ENCODE results near the gene TMEM40. TPM values are rescaled to one million over a fixed set of nuclear protein-coding genes. Genes with fewer than 3 reads are reported as not detected.

TMEM40 gene
- total and polyA plus RNA-seq, 2 donors (not counting 1 experiment from before 2014, with no cell fraction given) = 0.33 TPM; not detected in 1

DNA sequence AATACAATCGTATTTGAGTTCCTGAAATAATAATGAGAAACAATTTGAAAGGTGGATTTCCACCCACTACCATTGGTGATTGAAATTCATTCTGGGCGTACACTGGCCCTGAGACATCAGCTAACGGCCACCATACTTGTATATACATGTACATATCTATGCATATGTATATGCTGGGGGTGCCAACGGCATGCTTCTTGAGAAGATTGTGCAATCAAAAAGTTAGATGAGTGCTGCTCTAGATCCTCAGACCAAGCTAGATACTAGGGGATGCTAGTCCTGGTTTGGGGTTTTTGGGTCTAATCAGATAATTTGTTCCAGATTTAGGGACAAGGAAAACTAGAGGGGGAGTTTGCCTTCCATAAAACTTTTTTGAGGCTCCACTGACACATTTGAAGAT lies 2.9 kb downstream of the TMEM40 start:
- CTCF ChIA-PET = no interaction called here
- H3K36me3 ChIP-seq (replicated peaks in 1 of 2; ENCODE audit: control extremely low read depth in 1 of 2, control insufficient read depth in 1 of 2, extremely low read depth in 1 of 2, insufficient read depth in 2 of 2, low read length in 1 of 2) = no peaks in the 10 kb centered on the region
- POLR2A ChIA-PET = no interaction called here
- H3K9ac ChIP-seq (ENCODE audit: low read length) = no peak overlapping the region
- H3K79me2 ChIP-seq (ENCODE audit: control insufficient read depth, insufficient read depth, low read length) = no peaks in the 10 kb centered on the region
- peaks cover 4 to 7% of the 10 kb centered on the region in 2 donors for H3K4me1 ChIP-seq (ENCODE audit: control insufficient read depth in 2 of 2, insufficient read depth in 2 of 2, low read length in 2 of 2)
- H3K27me3 ChIP-seq (replicated peaks in 1 of 4; ENCODE audit: control extremely low read depth in 1 of 4, control insufficient read depth in 3 of 4, insufficient read depth in 4 of 4, low read length in 3 of 4) = peaks cover 0 to 2% (median 0%) of the 10 kb centered on the region in 4 experiments
- no peak overlapping the region for H3K4me2 ChIP-seq (replicated peaks; ENCODE audit: low read depth, low read length, poor library complexity, severe bottlenecking)
- Mint-ChIP-seq H3K4me3 (no peak overlapping the region), H3K27me3 (peaks cover 10% of the 10 kb centered on the region), H3K4me1 (peaks cover 20% of the 10 kb centered on the region), H3K27ac (no peak overlapping the region), H3K9me3 (ENCODE audit: insufficient read depth) (no peaks in the 10 kb centered on the region)
- H3K4me3 ChIP-seq (ENCODE audit: control extremely low read depth in 1 of 5, extremely low read depth in 1 of 5, insufficient read depth in 1 of 5, low read depth in 2 of 5, low read length in 4 of 5) = no peak overlapping the region
- DNase-seq (no peak), ATAC-seq (ENCODE audit: low read depth) (no peak)
- H2AFZ ChIP-seq (ENCODE audit: insufficient read depth, low read depth, low read length, poor library complexity, severe bottlenecking) = no peak overlapping the region
- intact Hi-C loops (cut with micrococcal nuclease) = no loop called here
- no peaks in the 10 kb centered on the region for H3K9me3 ChIP-seq (ENCODE audit: control extremely low read depth in 1 of 3, control insufficient read depth in 2 of 3, insufficient read depth in 1 of 3, low read length in 2 of 3)
- no CpG with 5 or more reads among the region's 4 CpGs for WGBS (ENCODE audit: insufficient coverage)
- no peak overlapping the region for H3K27ac ChIP-seq (ENCODE audit: low read length in 2 of 2)
- H4K20me1 ChIP-seq (ENCODE audit: control insufficient read depth, insufficient read depth, low read length, poor library complexity, severe bottlenecking) = no peaks in the 10 kb centered on the region
- no peak for TF ChIP-seq EZH2 (IDR thresholded peaks at IDR 0.05; ENCODE audit: borderline replicate concordance, insufficient read depth, low read depth, low read length, poor library complexity, severe bottlenecking)
- TF ChIP-seq, protein P1, sequence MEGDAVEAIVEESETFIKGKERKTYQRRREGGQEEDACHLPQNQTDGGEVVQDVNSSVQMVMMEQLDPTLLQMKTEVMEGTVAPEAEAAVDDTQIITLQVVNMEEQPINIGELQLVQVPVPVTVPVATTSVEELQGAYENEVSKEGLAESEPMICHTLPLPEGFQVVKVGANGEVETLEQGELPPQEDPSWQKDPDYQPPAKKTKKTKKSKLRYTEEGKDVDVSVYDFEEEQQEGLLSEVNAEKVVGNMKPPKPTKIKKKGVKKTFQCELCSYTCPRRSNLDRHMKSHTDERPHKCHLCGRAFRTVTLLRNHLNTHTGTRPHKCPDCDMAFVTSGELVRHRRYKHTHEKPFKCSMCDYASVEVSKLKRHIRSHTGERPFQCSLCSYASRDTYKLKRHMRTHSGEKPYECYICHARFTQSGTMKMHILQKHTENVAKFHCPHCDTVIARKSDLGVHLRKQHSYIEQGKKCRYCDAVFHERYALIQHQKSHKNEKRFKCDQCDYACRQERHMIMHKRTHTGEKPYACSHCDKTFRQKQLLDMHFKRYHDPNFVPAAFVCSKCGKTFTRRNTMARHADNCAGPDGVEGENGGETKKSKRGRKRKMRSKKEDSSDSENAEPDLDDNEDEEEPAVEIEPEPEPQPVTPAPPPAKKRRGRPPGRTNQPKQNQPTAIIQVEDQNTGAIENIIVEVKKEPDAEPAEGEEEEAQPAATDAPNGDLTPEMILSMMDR (IDR thresholded peaks at IDR 0.05) = no peak

DNA sequence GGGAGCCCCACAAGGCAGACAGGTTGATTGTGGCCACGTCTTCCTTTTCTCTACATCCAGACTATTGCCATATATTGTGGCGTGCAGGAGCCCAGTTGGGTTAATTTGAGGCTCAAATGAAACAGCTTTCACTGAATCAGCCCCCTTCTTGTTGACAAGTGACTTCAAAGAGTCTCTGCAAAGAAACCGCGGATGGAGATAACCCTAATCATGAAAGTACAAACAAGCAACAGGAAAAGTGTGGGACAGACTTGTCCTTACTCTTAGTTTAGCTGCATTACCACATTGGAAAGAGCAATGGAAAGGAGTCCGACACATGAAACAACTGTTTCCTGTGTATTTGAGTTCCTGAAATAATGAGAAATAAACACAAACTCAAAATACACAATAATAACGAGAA lies 3.3 kb downstream of the TMEM40 start:
- H3K9ac ChIP-seq (ENCODE audit: low read length) = no peak overlapping the region
- Mint-ChIP-seq H3K27ac (no peak overlapping the region), H3K27me3 (peaks cover 10% of the 10 kb centered on the region), H3K4me1 (peaks cover 23% of the 10 kb centered on the region), H3K4me3 (no peak overlapping the region), H3K9me3 (ENCODE audit: insufficient read depth) (no peaks in the 10 kb centered on the region)
- no peaks in the 10 kb centered on the region for H3K36me3 ChIP-seq (replicated peaks in 1 of 2; ENCODE audit: control extremely low read depth in 1 of 2, control insufficient read depth in 1 of 2, extremely low read depth in 1 of 2, insufficient read depth in 2 of 2, low read length in 1 of 2)
- no peak overlapping the region for H3K4me2 ChIP-seq (replicated peaks; ENCODE audit: low read depth, low read length, poor library complexity, severe bottlenecking)
- ATAC-seq (ENCODE audit: low read depth) (no peak), DNase-seq (no peak)
- 92% methylated on average over 2 of the region's 6 CpGs for WGBS (ENCODE audit: insufficient coverage)
- no peaks in the 10 kb centered on the region for H3K9me3 ChIP-seq (ENCODE audit: control extremely low read depth in 1 of 3, control insufficient read depth in 2 of 3, insufficient read depth in 1 of 3, low read length in 2 of 3)
- no peak overlapping the region for H3K27ac ChIP-seq (ENCODE audit: low read length in 2 of 2)
- no peak overlapping the region for H3K4me3 ChIP-seq (ENCODE audit: control extremely low read depth in 1 of 5, extremely low read depth in 1 of 5, insufficient read depth in 1 of 5, low read depth in 2 of 5, low read length in 4 of 5)
- no peak overlapping the region for H2AFZ ChIP-seq (ENCODE audit: insufficient read depth, low read depth, low read length, poor library complexity, severe bottlenecking)
- no peaks in the 10 kb centered on the region for H4K20me1 ChIP-seq (ENCODE audit: control insufficient read depth, insufficient read depth, low read length, poor library complexity, severe bottlenecking)
- intact Hi-C loops (cut with micrococcal nuclease) = no loop called here
- ChIA-PET POLR2A (no interaction called here), CTCF (no interaction called here)
- TF ChIP-seq, protein P1 (IDR thresholded peaks at IDR 0.05) = no peak
- TF ChIP-seq EZH2 (IDR thresholded peaks at IDR 0.05; ENCODE audit: borderline replicate concordance, insufficient read depth, low read depth, low read length, poor library complexity, severe bottlenecking) = no peak
- no peaks in the 10 kb centered on the region for H3K79me2 ChIP-seq (ENCODE audit: control insufficient read depth, insufficient read depth, low read length)
- peaks cover 0 to 2% (median 0%) of the 10 kb centered on the region in 4 experiments for H3K27me3 ChIP-seq (replicated peaks in 1 of 4; ENCODE audit: control extremely low read depth in 1 of 4, control insufficient read depth in 3 of 4, insufficient read depth in 4 of 4, low read length in 3 of 4)
- peaks cover 4 to 9% of the 10 kb centered on the region in 2 donors for H3K4me1 ChIP-seq (ENCODE audit: control insufficient read depth in 2 of 2, insufficient read depth in 2 of 2, low read length in 2 of 2)

Measured in B cell (primary cell).